Upper lobe of right lung (tissue), 1 donor: ENCODE data around the gene FAM3B. TPM values are rescaled to one million over a fixed set of nuclear protein-coding genes. Genes with fewer than 3 reads are reported as not detected.
"Not testable (repeated sequence)": the region's sequence is repeated elsewhere in the genome, so short reads cannot be mapped to it uniquely, and the experiment has no call there.

Source experiments
- ATAC-seq: fragments of 200-7000 bp; cut with Tn5 transposase; one replicate; pipeline ENCODE4 v1.9.1; 2020; ENCODE audit warnings: mild to moderate bottlenecking, moderate library complexity
- DNase-seq: peaks from one replicate; pipeline ENCODE4 v3.0.0-alpha.2; 2020
- H3K27ac ChIP-seq: fragments of 200-600 bp; one replicate; pipeline ENCODE4 v1.8.0; 2022
- H3K27me3 ChIP-seq: fragments of 200-600 bp; one replicate; pipeline ENCODE4 v1.8.0; 2022; ENCODE audit warnings: mild to moderate bottlenecking
- H3K36me3 ChIP-seq: fragments of 200-600 bp; one replicate; pipeline ENCODE4 v1.8.0; 2022
- H3K4me1 ChIP-seq: fragments of 200-600 bp; one replicate; pipeline ENCODE4 v1.8.0; 2022
- H3K4me3 ChIP-seq: fragments of 200-600 bp; one replicate; pipeline ENCODE4 v1.8.0; 2022; ENCODE audit warnings: mild to moderate bottlenecking
- H3K9me3 ChIP-seq: fragments of 200-600 bp; one replicate; pipeline ENCODE4 v1.8.0; 2022
- intact Hi-C: fragments of 100-400 bp; cut with DNase I; formaldehyde crosslinking; loops from one replicate; pipeline ENCODE4 v1.11.0; 2022
- total RNA-seq: library from RNA; stranded (reverse); fragmentation: NEBNext Ultra II Directional; extraction: Animal tissue kit (Norgen Biotek cat#: 25700); gene quantifications from one replicate; pipeline ENCODE4 v1.2.1, GENCODE V29; 2021
- TF ChIP-seq, protein P1 (sequence below): fragments of 200-600 bp; IDR thresholded peaks from one replicate; pipeline ENCODE4 v1.8.0; 2022; ENCODE audit warnings: antibody characterized with exemption
- donor health status: DM: no; HTN: yes; CAD: no; lungs with severe emphysema.

Gene FAM3B
- total RNA-seq, 1 donor from 2014 or later: 5.2 TPM

GRCh38 chr21:41294548-41295231 is 21.9 kb upstream of the FAM3B start:
- Histone ChIP-seq H3K27ac (no peak overlapping the region), H3K4me1 (no peaks in the 10 kb centered on the region), H3K27me3 (peaks cover 38% of the 10 kb centered on the region), H3K36me3 (no peaks in the 10 kb centered on the region), H3K9me3 (no peaks in the 10 kb centered on the region), H3K4me3 (no peak overlapping the region)
- no peak for ATAC-seq
- TF ChIP-seq, protein P1, sequence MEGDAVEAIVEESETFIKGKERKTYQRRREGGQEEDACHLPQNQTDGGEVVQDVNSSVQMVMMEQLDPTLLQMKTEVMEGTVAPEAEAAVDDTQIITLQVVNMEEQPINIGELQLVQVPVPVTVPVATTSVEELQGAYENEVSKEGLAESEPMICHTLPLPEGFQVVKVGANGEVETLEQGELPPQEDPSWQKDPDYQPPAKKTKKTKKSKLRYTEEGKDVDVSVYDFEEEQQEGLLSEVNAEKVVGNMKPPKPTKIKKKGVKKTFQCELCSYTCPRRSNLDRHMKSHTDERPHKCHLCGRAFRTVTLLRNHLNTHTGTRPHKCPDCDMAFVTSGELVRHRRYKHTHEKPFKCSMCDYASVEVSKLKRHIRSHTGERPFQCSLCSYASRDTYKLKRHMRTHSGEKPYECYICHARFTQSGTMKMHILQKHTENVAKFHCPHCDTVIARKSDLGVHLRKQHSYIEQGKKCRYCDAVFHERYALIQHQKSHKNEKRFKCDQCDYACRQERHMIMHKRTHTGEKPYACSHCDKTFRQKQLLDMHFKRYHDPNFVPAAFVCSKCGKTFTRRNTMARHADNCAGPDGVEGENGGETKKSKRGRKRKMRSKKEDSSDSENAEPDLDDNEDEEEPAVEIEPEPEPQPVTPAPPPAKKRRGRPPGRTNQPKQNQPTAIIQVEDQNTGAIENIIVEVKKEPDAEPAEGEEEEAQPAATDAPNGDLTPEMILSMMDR: no peak
- DNase-seq: no peak
- intact Hi-C loops: no loop called here

GRCh38 chr21:41295721-41296254 is 20.8 kb upstream of the FAM3B start:
- DNase-seq: no peak
- peak; percentile 34 for ATAC-seq
- intact Hi-C loops: no loop called here

GRCh38 chr21:41302976-41303375 is 13.6 kb upstream of the FAM3B start:
- ATAC-seq: no peak
- no peaks in the 10 kb centered on the region for H3K4me1 ChIP-seq
- H3K27me3 ChIP-seq: no peaks in the 10 kb centered on the region
- intact Hi-C loops: no loop called here
- TF ChIP-seq, protein P1: no peak
- no peak overlapping the region for H3K27ac ChIP-seq
- no peak for DNase-seq
- H3K9me3 ChIP-seq: no peaks in the 10 kb centered on the region
- no peaks in the 10 kb centered on the region for H3K36me3 ChIP-seq
- H3K4me3 ChIP-seq: no peak overlapping the region

More at GRCh38 chr21:41295721-41296254, 20.8 kb upstream of the FAM3B start:
- no peaks in the 10 kb centered on the region for H3K36me3 ChIP-seq
- H3K9me3 ChIP-seq: no peaks in the 10 kb centered on the region
- H3K4me3 ChIP-seq: no peak overlapping the region
- no peak overlapping the region for H3K27ac ChIP-seq
- H3K27me3 ChIP-seq: peaks cover 29% of the 10 kb centered on the region
- H3K4me1 ChIP-seq: no peaks in the 10 kb centered on the region
- TF ChIP-seq, protein P1: no peak

DNA sequence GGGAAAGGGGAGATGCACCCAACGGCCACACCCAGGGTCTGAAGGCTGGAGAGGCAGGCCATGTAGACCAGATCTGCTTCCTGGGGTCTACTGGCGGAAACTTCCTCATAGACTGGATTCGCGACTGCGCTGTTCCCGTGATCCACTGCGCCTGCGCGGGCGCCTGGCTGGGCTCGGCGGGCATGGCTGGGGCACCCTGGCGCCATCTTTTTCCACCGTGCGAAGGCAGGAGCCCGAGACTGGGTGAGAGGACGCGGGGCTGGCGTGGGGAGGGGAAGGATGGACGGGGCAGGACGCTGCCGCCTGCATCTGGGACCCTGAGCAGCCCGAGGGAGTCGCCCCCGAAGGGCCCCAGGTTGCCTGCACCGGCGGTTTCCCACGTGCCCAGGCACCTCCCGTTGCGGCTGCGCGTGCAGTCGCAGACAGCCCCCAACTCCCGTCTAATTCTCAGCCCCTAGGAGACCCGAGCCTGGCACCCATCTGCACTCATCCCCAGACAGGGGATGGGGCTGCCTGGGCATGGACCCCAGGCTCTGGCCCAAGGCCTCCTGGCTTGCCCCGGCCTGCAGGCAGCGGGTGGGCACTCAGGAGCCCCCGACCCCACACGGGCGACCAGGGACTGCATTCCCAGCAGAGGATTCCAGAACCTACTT is 12.4 kb upstream of the FAM3B start:
- Histone ChIP-seq H3K4me1 (no peaks in the 10 kb centered on the region), H3K9me3 (no peaks in the 10 kb centered on the region), H3K27ac (no peak overlapping the region), H3K27me3 (no peaks in the 10 kb centered on the region), H3K4me3 (no peak overlapping the region), H3K36me3 (no peaks in the 10 kb centered on the region)
- peak; percentile 17 for ATAC-seq
- DNase-seq: no peak
- intact Hi-C loops: no loop called here
- TF ChIP-seq, protein P1: no peak

DNA sequence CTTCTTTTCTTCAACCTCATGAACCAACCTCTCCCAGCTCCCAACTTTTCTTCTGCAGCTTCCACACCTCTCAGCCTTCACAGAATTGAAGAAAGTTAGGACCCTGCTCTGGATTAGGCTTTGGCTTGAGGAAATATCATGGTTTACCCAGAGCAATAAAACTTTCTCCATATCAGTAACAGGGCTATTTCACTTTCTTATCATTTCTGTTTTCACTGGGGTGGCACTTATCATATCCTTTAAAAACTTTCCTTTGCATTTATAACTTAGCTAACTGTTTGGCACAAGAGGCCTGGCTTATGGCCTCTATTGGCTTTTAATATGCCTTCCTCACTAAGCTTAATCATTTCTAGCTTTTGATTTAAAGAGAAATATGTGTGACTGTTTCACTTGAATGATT is 9.4 kb upstream of the FAM3B start:
- no peaks in the 10 kb centered on the region for H3K9me3 ChIP-seq
- intact Hi-C loops: no loop called here
- no peaks in the 10 kb centered on the region for H3K27me3 ChIP-seq
- no peak for DNase-seq
- no peaks in the 10 kb centered on the region for H3K4me1 ChIP-seq
- no peak overlapping the region for H3K27ac ChIP-seq
- no peak for ATAC-seq
- TF ChIP-seq, protein P1: no peak
- no peak overlapping the region for H3K4me3 ChIP-seq
- H3K36me3 ChIP-seq: no peaks in the 10 kb centered on the region

DNA sequence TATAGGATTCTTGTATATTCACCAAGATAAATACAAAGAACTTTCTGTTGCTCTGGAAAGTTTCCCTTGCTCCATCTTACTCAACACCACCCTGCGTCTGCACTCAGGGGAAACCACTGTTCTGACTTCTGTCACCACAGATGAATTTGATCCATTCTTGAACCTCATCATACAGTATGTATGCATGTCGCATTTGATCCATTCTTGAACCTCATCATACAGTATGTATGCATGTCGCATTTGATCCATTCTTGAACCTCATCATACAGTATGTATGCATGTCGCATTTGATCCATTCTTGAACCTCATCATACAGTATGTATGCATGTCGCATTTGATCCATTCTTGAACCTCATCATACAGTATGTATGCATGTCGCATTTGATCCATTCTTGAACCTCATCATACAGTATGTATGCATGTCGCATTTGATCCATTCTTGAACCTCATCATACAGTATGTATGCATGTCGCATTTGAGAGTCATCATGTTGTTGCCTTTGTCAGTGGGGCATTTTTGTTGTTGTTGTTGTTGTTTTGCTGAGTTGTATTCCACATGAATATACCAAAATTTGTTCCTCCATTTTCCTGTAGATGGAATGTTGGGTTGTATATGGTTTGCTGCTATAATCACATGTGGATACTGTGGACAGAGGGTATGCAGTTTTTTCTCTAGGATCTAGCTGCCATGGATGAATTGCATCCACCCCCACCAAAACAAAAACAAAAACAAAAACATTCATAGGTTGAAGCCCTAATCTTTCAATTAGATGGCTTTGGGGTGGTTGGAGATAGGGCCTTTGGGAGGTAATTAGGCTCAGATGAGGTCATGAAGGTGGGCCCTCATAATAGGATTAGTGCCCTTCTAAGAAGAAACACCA is 3.1 kb upstream of the FAM3B start:
- H3K36me3 ChIP-seq, H3K4me1 ChIP-seq, DNase-seq, ATAC-seq, H3K9me3 ChIP-seq, H3K4me3 ChIP-seq, intact Hi-C loops, H3K27ac ChIP-seq: not testable (repeated sequence)
- H3K27me3 ChIP-seq: peaks cover 19% of the 10 kb centered on the region
